Measurements from ENCODE around the gene ECE1.
"Not testable (repeated sequence)": the region's sequence is repeated elsewhere in the genome, so short reads cannot be mapped to it uniquely, and the experiment has no call there.

Gene ECE1

GRCh38 chr1:21176586-21177555 lies 113.4 kb downstream of the ECE1 start, which contains the start of gene EIF4G3:
TSS of gene EIF4G3 (minus strand) at chr1:21176897. CDS start at chr1:21002742, 174,155 bp downstream.
- Histone ChIP-seq H3K27ac (ENCODE audit: low read length) (no peak within 1 kb of the TSS), H3K4me1 (ENCODE audit: control insufficient read depth, insufficient read depth, low read length) (peaks cover 3% of the 10 kb centered on the region; the same call in 1 of the 2 replicates), H3K4me3 (ENCODE audit: low read length) (peak within 1 kb of the TSS; percentile 65), H3K36me3 (ENCODE audit: control insufficient read depth, insufficient read depth, low read length) (no peaks in the 10 kb centered on the region), H3K9me3 (ENCODE audit: control insufficient read depth, insufficient read depth, low read length) (no peaks in the 10 kb centered on the region), H3K27me3 (ENCODE audit: control insufficient read depth, insufficient read depth, low read length) (no peaks in the 10 kb centered on the region; the same call in 1 of the 2 replicates)
- peak; percentile 90 for DNase-seq (ENCODE audit: low read depth, low spot score)
- no CpG with 5 or more reads among the region's 90 CpGs for WGBS (ENCODE audit: insufficient coverage, insufficient read length)

DNA sequence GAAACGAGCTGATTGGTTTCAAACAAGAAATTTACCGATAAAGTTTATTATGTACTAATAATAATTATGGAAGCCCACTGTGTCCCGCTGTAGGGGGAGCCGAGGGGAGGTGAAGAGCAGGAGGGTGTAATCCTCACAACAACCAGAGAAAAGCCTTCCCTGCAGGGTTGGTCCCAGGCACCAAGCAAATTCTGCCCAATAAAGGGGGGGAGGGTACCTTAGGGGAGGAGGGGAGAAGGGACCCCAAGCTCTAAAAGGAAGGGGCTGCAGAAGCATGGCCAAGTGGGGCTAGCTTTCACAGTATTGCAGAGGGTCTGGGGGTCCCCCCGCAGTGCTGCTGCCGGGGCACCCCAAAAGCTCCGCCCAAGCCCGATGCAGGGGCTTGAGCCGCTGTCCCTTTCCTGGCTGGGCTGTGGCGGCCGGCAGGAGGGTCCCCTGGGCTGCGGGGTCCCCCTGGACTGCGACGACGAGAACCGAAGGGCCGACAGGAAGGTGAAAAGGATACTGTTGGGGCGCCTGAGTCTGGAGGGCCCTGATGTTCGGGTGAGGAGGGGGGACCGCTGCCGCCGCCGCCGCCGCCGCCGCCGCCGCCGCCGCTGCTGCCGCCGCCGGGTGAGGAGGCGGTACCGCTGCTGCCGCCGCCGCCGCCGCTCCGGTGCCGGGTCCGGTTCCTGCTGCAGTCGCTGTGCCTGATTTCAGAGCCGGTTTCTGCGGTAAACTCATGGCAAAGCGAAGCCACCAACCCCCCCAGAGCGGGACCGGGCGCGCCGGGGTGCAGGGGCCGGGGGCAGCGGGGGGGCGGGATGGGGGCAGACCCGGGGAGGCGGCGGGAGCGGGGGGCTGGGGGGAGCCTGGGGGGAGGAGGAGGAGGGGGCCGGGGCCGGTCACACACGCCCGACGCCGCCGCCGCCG lies 114.3 kb downstream of the ECE1 start:
- Histone ChIP-seq H3K27ac (ENCODE audit: low read length) (no peak overlapping the region), H3K4me3 (ENCODE audit: low read length) (peak overlapping the region; percentile 45), H3K9me3 (ENCODE audit: control insufficient read depth, insufficient read depth, low read length) (no peaks in the 10 kb centered on the region), H3K36me3 (ENCODE audit: control insufficient read depth, insufficient read depth, low read length) (no peaks in the 10 kb centered on the region), H3K27me3 (ENCODE audit: control insufficient read depth, insufficient read depth, low read length) (no peaks in the 10 kb centered on the region; the same call in 1 of the 2 replicates), H3K4me1 (ENCODE audit: control insufficient read depth, insufficient read depth, low read length) (peaks cover 3% of the 10 kb centered on the region; the same call in 1 of the 2 replicates)
- no peak for DNase-seq (ENCODE audit: low read depth, low spot score)
- no CpG with 5 or more reads among the region's 69 CpGs for WGBS (ENCODE audit: insufficient coverage, insufficient read length)

DNA sequence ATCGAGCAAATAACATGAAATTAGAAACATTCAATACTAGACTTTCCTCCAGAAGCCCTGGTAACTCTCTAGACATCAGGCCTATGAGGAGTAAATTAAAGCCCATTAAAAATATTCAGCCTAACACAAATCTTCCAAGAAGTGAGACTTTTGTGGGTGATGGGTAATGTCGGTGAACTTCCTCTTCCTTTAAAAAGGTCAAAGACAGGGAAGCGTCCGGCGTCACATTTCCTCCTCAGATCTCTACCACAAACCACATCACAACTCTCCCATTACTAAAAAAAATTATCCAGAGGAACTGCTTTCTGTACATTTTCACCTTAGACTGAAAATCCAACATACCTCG lies 115.0 kb downstream of the ECE1 start:
- Histone ChIP-seq H3K4me1 (ENCODE audit: control insufficient read depth, insufficient read depth, low read length) (peaks cover 3% of the 10 kb centered on the region; the same call in 1 of the 2 replicates), H3K27me3 (ENCODE audit: control insufficient read depth, insufficient read depth, low read length) (no peaks in the 10 kb centered on the region), H3K4me3 (ENCODE audit: low read length) (peak overlapping the region; percentile 45; the same call in 1 of the 2 replicates), H3K27ac (ENCODE audit: low read length) (no peak overlapping the region), H3K9me3 (ENCODE audit: control insufficient read depth, insufficient read depth, low read length) (no peaks in the 10 kb centered on the region), H3K36me3 (ENCODE audit: control insufficient read depth, insufficient read depth, low read length) (no peaks in the 10 kb centered on the region)
- DNase-seq (ENCODE audit: low read depth, low spot score): no peak
- no CpG with 5 or more reads among the region's 6 CpGs for WGBS (ENCODE audit: insufficient coverage, insufficient read length)

DNA sequence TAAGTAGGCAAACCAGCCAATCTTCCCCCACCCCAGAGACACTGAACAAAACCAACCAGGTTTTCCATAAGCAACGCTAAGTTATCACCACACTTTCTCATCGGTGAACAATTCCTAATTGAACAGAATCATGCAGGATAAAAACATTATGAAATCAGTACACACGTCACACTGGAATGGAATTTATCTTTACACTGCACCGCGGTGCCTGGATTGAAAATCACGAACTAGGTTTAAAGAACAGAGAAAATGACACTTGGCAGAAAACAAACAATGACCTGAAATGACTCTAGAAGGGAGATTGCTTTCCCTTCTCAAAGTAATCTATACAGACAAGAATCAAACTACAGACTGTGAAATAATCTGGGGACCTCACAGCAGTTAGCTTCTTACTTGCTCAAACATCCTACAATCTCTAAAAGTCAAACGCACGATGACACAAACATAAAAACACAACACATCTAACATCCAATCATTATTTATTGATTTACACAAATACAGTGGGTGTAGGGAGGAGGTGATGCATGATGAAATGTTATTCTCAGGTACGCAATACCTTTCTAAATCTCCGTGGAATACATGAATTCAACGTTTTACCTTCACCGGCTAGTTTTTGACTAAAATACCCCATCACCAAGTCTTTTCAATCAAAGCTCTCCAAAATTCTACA lies 115.5 kb downstream of the ECE1 start:
- no peak for DNase-seq (ENCODE audit: low read depth, low spot score)
- 100% methylated on average over 2 of the region's 12 CpGs for WGBS (ENCODE audit: insufficient coverage, insufficient read length)
- no peaks in the 10 kb centered on the region for H3K27me3 ChIP-seq (ENCODE audit: control insufficient read depth, insufficient read depth, low read length)
- peaks cover 3% of the 10 kb centered on the region; the same call in 1 of the 2 replicates for H3K4me1 ChIP-seq (ENCODE audit: control insufficient read depth, insufficient read depth, low read length)
- no peaks in the 10 kb centered on the region for H3K36me3 ChIP-seq (ENCODE audit: control insufficient read depth, insufficient read depth, low read length)
- H3K4me3 ChIP-seq (ENCODE audit: low read length): peak overlapping the region; percentile 25; the same call in 1 of the 2 replicates
- no peak overlapping the region for H3K27ac ChIP-seq (ENCODE audit: low read length)
- H3K9me3 ChIP-seq (ENCODE audit: control insufficient read depth, insufficient read depth, low read length): no peaks in the 10 kb centered on the region

DNA sequence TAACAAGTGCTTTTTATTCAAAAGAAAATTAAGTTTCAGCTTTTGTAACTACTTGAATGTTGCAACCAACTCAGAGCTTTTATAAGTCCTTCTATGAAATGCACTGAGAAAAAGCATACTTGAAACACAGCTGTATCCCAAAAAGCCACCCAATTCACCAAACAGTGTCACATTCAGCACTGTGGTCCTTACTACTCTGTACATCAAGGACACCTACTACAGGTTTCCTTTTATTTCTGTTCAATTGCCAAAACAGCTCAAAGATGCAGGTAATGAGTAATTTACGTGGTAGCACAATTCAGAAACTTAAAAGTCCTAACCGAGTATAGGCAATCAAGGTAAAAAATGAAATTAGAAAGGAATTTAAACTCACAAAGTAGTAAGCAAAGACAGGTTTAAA lies 116.0 kb downstream of the ECE1 start:
- H3K27me3 ChIP-seq (ENCODE audit: control insufficient read depth, insufficient read depth, low read length): no peaks in the 10 kb centered on the region
- peaks cover 3% of the 10 kb centered on the region; the same call in 1 of the 2 replicates for H3K4me1 ChIP-seq (ENCODE audit: control insufficient read depth, insufficient read depth, low read length)
- H3K27ac ChIP-seq (ENCODE audit: low read length): no peak overlapping the region
- no peaks in the 10 kb centered on the region for H3K9me3 ChIP-seq (ENCODE audit: control insufficient read depth, insufficient read depth, low read length)
- H3K4me3 ChIP-seq (ENCODE audit: low read length): no peak overlapping the region
- H3K36me3 ChIP-seq (ENCODE audit: control insufficient read depth, insufficient read depth, low read length): no peaks in the 10 kb centered on the region
- no peak for DNase-seq (ENCODE audit: low read depth, low spot score)
- WGBS (ENCODE audit: insufficient coverage, insufficient read length): no CpG with 5 or more reads among the region's 2 CpGs

GRCh38 chr1:21173096-21173495 lies 117.2 kb downstream of the ECE1 start:
- H3K27me3 ChIP-seq (ENCODE audit: control insufficient read depth, insufficient read depth, low read length); H3K4me3 ChIP-seq (ENCODE audit: low read length); H3K4me1 ChIP-seq (ENCODE audit: control insufficient read depth, insufficient read depth, low read length); H3K27ac ChIP-seq (ENCODE audit: low read length); H3K9me3 ChIP-seq (ENCODE audit: control insufficient read depth, insufficient read depth, low read length); H3K36me3 ChIP-seq (ENCODE audit: control insufficient read depth, insufficient read depth, low read length); DNase-seq (ENCODE audit: low read depth, low spot score): not testable (repeated sequence)
- WGBS (ENCODE audit: insufficient coverage, insufficient read length): no CpG with 5 or more reads among the region's 12 CpGs

DNA sequence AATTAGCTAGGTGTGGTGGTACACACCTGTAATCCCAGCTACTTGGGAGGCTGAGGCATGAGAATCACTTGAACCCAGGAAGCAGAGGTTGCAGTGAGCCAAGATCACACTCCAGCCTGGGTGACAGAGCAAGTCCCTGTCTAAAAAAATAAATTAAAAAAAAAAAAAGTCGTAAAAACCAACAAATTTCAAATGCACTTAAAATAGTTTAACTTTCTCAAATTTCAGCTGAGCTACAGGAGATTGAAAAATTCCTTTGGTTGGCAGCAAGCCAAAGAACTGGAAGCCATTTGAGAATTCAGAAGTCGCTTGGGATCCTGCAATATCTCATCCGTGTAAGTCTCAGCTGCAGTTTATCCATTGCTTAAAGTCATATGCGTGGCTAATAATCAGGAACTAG lies 119.4 kb downstream of the ECE1 start:
- H3K4me1 ChIP-seq (ENCODE audit: control insufficient read depth, insufficient read depth, low read length); DNase-seq (ENCODE audit: low read depth, low spot score); H3K4me3 ChIP-seq (ENCODE audit: low read length); H3K36me3 ChIP-seq (ENCODE audit: control insufficient read depth, insufficient read depth, low read length); H3K27me3 ChIP-seq (ENCODE audit: control insufficient read depth, insufficient read depth, low read length); H3K9me3 ChIP-seq (ENCODE audit: control insufficient read depth, insufficient read depth, low read length); H3K27ac ChIP-seq (ENCODE audit: low read length): not testable (repeated sequence)
- WGBS (ENCODE audit: insufficient coverage, insufficient read length): no CpG with 5 or more reads among the region's 4 CpGs

DNA sequence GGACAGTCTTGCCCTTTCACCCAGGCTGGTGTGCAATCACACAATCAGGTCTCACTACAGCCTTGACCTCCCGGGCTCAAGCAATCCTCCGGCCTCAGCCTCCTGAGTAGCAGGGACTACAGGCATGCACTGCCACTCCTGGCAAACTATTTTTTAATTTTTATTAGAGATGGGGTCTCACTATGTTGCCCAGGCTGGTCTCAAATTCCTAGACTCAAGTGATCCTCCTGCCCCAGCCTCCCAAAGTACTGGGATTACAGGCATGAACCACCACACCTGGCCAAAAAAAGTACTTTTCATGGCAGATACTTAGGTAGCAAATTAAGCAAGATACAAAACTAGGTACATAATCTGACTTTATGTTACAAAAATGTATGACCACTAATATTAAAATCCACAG lies 121.8 kb downstream of the ECE1 start:
- WGBS (ENCODE audit: insufficient coverage, insufficient read length): no CpG with 5 or more reads among the region's 2 CpGs
- Histone ChIP-seq H3K4me1 (ENCODE audit: control insufficient read depth, insufficient read depth, low read length) (no peaks in the 10 kb centered on the region), H3K36me3 (ENCODE audit: control insufficient read depth, insufficient read depth, low read length) (no peaks in the 10 kb centered on the region; the same call in 1 of the 2 replicates), H3K9me3 (ENCODE audit: control insufficient read depth, insufficient read depth, low read length) (no peaks in the 10 kb centered on the region), H3K4me3 (ENCODE audit: low read length) (no peak overlapping the region), H3K27me3 (ENCODE audit: control insufficient read depth, insufficient read depth, low read length) (no peaks in the 10 kb centered on the region), H3K27ac (ENCODE audit: low read length) (no peak overlapping the region)
- no peak for DNase-seq (ENCODE audit: low read depth, low spot score)
